GM21447 (cell line): ENCODE data around the gene CXXC5.

ENCODE experiments used
- ATAC-seq: cut with Tn5 transposase; IDR thresholded peaks from one replicate; pipeline ENCODE4 v1.9.1; 2021; ENCODE audit not compliant: unreplicated experiment

The CXXC5 gene

GRCh38 chr5:139650689-139651042 lies 2.5 kb downstream of the CXXC5 start:
- no peak for ATAC-seq

GRCh38 chr5:139651043-139651834 lies 3.1 kb downstream of the CXXC5 start:
- ATAC-seq: no peak

- ATAC-seq: peak; percentile 36
These were observed 4.0 kb downstream of the CXXC5 start for GRCh38 chr5:139651853-139652787.

GRCh38 chr5:139652788-139653241 lies 4.7 kb downstream of the CXXC5 start:
- ATAC-seq: peak; percentile 33

GRCh38 chr5:139653616-139654015 lies 5.5 kb downstream of the CXXC5 start:
- no peak for ATAC-seq

- ATAC-seq: no peak
These were observed 6.3 kb downstream of the CXXC5 start for GRCh38 chr5:139654464-139654863.

- ATAC-seq: no peak
These were observed 6.8 kb downstream of the CXXC5 start for GRCh38 chr5:139654871-139655491.

- ATAC-seq: no peak
These were observed 7.7 kb downstream of the CXXC5 start for GRCh38 chr5:139655727-139656271.

GRCh38 chr5:139657363-139658321 lies 9.5 kb downstream of the CXXC5 start:
- no peak for ATAC-seq

GRCh38 chr5:139658501-139658927 lies 10.4 kb downstream of the CXXC5 start:
- ATAC-seq: no peak

- ATAC-seq: peak; percentile 30
These were observed 10.9 kb downstream of the CXXC5 start for GRCh38 chr5:139658928-139659667.

GRCh38 chr5:139659695-139660101 lies 11.5 kb downstream of the CXXC5 start:
- no peak for ATAC-seq

- ATAC-seq: no peak
These were observed 12.2 kb downstream of the CXXC5 start for GRCh38 chr5:139660105-139660922.

- ATAC-seq: peak; percentile 14
These were observed 13.0 kb downstream of the CXXC5 start for GRCh38 chr5:139660923-139661814.

- no peak for ATAC-seq
These were observed 14.5 kb downstream of the CXXC5 start for GRCh38 chr5:139662617-139663016.

- ATAC-seq: no peak
These were observed 15.3 kb downstream of the CXXC5 start for GRCh38 chr5:139663207-139664085.
